RCC 7860 (cell line): ENCODE results near the gene COX6A2.

Source experiments
- DNase-seq: peaks from one replicate; pipeline ENCODE4 v3.0.0-alpha.2; 2015; ENCODE audit warnings: low spot score
- FAIRE-seq: peaks from 2 replicates; lab custom pipeline; 2012; peaks lifted over from hg19 to GRCh38; lab: Jason Lieb, UNC

Gene COX6A2

DNA sequence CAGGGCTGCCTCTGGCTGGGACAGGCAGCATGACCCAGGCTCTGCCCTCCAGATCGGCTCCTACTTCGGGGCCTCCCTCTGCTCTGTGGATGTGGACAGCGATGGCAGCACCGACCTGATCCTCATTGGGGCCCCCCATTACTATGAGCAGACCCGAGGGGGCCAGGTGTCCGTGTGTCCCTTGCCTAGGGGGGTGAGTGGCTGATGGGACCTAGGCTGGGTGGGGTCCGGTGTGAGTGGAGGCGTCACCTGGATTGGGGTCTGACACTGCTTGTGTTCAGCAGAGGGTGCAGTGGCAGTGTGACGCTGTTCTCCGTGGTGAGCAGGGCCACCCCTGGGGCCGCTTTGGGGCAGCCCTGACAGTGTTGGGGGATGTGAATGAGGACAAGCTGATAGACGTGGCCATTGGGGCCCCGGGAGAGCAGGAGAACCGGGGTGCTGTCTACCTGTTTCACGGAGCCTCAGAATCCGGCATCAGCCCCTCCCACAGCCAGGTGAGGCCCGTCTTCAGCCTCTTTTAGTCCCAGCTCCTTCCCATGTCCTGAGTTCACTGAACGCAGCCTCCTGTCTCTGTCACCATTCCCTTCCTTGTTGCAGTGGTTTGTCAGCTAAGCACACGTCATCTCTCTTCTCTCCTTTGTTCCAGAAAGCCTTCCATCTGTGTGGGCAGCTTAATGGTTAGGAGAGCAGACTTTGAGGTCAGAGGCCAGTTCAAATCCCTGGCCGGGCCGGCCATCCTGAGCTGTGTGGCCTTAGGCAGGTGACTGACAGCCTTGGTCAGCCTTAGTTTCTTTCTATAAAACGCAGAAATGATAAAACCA, 16.9 kb downstream of the COX6A2 start:
- FAIRE-seq (no peak), DNase-seq (no peak)

DNA sequence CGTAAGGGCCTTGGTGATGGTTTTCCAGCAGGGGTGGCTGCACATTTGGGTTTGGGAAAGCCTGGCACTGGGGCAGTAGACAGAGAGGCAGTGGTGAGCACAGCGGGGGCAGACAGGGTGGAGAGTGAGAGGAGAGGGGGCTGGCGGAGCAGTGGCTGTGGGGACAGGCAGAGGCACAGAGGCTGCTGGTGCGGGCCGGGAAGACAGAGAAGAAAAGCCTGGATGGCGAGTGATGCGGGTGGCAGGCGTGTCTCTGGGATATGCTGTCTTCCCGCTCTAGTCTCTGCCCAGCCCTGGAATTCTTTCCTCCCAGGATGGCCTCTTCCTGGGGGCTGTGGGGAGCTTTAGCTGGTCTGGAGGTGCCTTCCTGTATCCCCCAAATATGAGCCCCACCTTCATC, 18.1 kb downstream of the COX6A2 start:
- FAIRE-seq (no peak), DNase-seq (no peak)

DNA sequence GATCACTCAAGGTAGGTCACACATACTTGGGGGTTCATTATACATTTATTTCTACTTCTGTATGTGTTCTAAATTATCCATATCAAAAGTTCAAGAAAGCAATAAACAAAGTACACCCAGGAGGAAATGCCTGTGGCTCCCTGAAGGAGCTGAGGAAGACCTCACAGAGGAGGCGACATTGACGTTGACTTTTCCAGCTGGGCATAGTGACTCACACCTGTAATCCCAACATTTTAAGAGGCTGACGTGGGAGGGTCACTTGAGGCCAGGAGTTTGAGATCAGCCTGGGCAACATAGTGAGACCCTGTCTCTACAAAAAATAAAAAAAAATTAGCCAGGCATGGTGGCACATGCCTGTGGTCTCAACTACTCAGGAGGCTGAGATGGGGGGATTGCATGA, 18.7 kb downstream of the COX6A2 start:
- FAIRE-seq (no peak), DNase-seq (peak; percentile 44)

DNA sequence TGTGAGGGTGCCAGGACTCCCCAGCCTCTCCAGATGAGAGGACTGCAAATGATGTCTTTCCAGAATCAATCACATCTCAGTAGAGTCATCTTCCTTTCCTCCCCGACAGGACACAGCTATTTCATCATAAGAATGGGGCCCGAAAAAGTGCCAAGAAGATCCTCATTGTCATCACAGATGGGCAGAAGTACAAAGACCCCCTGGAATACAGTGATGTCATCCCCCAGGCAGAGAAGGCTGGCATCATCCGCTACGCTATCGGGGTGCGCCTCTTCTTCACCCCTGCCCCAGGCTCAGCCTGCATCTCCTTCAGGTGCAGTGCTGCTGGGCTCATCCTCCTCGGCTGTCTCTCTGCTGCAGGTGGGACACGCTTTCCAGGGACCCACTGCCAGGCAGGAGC, 20.8 kb downstream of the COX6A2 start:
- no peak for DNase-seq
- FAIRE-seq, result no peak

DNA sequence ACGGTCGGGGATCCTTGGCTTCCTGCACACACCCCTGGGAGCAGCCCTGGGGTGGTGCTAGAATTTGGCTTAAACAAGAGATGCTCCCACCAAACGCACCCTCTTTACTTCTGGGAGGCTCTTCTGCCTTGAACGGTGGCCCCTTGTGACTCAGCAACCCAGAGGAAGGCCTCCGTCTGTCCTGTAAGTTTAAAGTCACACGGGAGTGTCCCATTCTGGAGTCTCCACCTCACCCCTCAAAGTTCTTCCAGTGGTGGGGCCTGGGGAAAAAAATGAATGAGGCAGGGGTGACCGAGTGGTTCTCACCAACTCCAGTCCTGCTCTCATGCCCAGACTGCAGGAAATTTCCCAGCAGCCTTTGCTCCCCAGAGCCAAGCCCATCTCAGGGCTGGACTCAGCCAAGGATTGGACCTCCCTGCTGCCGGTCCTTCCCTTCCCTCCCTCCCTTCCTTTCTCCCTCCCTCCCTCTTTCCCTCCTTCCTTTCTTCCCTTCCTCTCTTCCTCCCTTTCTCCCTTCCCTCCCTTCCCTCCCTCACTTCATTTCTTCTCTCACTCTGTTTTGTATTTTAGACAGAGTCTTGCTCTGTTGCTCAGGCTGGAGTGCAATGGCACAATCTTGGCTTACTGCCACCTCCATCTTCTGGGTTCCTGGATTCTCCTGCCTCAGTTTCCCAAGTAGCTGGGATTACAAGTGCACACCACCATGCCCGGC, 23.7 kb downstream of the COX6A2 start:
- peak; percentile 61 for DNase-seq
- no peak for FAIRE-seq

DNA sequence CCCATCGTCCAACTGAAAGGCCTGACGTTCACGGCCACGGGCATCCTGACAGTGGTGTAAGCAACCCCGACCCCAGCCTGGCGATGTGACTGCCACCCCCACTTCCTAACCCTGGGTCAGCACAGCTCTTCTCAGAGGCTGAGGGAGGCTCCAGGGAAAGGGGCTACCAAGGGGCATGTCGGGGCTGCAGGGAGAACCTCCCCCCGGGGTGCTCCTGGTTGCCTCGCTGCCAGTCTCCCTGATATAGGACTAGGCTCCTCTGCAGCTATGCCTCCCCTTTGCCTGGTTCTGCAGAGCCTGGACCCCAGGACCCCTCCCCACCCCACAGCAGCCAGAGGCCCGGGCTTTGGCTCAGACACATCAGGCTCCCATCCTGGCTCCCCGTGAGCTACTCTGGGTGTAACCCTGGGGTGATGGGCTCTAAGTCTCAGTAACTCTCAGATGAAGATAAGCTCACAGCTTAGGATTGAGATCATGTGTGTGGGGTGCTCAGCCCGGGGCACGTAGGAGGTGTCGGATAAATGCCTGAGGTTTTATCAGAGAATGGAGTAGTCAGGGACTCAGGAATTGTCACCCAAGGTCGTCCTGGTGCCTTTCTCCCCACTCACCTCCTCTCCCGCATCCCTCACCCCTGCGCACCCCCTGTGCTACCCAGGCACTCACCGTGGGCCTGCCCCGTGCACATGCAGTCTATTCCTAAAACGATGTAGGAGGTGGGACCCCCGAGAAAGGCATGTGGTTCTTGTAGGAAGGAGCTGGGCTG, 24.4 kb downstream of the COX6A2 start:
- no peak for DNase-seq
- no peak for FAIRE-seq

DNA sequence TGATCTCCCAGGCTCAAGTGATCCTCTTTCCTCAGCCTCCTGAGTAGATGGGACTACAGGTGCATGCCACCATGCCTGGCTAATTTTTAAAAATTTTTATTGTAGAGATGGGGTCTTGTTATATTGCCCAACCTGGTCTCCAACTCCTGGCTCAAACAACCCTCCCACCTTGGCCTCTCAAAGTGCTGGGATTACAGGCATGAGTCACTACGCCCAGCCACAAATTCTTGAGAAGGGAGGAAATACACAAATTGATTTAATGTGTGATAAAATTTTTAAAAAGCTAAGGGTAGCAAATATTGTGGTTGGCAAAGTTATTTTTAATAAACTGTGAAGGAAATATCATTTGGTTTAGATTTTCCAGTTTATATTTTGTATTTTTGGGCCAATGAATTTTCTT, 25.5 kb downstream of the COX6A2 start:
- FAIRE-seq, result peak; percentile 10

DNA sequence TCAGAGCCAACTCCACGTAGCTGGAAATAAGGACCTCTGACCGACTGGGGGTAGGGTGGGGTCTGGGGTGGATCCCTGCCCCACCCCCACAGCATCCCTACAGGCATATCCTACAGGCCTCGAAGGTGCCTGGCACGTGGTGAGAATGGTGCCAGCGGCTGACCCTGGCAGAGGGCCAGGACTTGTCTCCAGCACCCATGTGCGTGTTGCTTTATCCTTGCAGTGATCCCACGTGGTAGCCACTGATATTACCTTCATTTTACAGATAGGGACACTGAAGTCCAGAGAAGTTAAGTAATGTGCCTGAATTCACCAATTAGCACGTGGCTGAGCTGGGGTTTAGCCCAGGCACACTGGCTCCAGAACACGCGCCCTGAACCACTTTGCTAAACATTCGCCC, 26.7 kb downstream of the COX6A2 start:
- FAIRE-seq (no peak), DNase-seq (no peak)

More for the DNA sequence above, 25.5 kb downstream of the COX6A2 start:
- DNase-seq, result no peak

DNA sequence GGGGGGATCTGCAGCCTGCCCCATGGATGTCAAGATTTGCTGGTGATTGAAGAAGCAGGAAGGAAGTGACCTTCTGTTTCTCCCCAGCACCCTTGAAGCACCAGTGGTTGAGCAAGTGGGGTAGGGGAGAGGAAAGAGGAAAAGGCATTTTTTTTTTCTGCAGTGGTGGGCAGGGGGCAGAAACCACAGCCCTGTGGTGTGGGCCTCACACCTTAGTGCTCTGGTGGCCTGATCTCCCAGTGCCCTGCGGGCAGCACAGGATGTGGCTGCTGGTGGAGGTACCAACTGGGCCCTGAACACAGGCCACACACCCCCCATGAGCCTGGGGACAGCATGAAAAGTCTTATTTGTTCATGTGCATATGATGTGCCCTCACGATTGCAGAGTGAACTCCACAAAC, 28.0 kb downstream of the COX6A2 start:
- no peak for DNase-seq
- no peak for FAIRE-seq

DNA sequence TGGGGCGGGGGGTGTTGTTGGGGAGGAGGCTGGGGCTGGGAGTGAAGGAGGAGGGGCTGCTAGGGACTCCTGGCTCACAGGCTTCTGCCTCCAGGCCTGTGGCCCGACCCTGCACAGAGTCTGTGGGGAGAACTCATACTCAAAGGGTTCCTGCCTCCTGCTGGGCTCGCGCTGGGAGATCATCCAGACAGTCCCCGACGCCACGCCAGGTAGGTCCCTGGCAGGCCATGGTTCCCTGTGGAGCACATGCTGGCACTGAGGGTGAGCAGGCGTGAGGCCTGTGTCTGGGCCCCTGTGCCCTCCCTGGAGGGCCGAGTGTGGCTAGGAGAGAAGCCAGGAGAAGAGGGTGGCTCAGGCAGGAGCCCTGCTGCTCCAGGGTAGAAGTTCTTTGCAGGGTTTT, 30.5 kb downstream of the COX6A2 start:
- DNase-seq, result no peak
- no peak for FAIRE-seq

DNA sequence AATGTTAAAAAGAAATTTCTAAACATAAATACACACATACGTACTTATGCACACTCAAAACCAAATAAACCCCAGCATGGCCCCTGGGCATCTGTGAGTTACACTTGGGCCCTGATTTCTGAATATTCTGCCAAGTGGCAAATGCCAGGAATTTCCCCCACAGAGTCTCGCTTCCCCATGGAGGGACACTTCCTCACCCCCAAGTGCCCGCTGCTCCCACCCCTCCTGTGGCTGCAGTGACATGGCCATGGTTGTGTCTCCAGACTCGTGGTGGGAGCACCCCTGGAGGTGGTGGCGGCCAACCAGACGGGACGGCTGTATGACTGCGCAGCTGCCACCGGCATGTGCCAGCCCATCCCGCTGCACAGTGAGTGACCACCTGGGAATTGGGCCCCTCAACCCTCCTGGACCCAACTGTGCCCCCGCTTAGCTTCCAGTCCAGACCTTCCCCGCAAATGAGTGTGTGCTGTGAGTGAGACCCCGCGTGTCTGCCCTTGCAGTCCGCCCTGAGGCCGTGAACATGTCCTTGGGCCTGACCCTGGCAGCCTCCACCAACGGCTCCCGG, 31.0 kb downstream of the COX6A2 start:
- DNase-seq (no peak), FAIRE-seq (no peak)

DNA sequence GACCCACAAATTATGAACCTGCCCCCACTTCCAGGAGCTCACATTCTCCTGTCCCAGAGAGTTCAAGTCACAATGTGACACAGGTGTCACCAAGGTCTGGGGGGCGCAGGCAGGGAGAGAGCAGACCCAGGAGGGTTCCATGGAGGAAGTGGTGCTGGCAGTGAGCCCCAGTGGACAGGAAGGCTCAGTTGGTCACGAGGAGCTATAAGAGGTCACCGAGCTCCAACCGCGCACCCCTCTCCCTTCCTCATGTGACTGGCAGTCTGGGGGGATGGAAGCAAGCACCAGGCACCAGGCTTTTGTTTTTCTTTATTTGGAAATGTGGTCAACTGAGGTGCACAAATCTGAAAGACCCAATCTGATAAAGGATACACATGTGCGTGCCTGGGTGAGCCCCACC, 32.5 kb downstream of the COX6A2 start:
- no peak for DNase-seq
- FAIRE-seq, result no peak

DNA sequence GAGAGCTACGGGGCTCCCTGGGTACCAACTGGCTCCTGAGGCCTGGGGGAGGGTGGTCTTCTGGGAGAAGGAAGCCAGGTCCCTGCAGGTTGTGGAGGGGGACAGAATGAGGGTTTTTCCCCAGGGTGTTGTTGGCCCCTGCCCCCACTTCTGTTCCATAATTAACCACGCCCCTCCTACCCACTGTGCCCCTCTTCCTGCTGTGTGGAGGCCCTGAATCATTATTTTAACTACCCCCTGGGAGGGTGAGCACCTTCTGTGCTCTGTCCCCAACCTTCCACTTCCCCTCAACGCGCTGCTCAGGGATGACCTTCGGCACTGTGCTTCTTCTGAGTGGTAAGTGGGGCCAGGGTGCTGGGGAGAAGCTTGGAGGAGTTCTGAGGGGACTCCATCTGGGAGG, 35.1 kb downstream of the COX6A2 start, which contains the start of gene ITGAD:
TSS of gene ITGAD (plus strand) at position 280 of the 400 bp plus-strand sequence. CDS start at position 306, 26 bp downstream.
- DNase-seq (no peak), FAIRE-seq (no peak)

DNA sequence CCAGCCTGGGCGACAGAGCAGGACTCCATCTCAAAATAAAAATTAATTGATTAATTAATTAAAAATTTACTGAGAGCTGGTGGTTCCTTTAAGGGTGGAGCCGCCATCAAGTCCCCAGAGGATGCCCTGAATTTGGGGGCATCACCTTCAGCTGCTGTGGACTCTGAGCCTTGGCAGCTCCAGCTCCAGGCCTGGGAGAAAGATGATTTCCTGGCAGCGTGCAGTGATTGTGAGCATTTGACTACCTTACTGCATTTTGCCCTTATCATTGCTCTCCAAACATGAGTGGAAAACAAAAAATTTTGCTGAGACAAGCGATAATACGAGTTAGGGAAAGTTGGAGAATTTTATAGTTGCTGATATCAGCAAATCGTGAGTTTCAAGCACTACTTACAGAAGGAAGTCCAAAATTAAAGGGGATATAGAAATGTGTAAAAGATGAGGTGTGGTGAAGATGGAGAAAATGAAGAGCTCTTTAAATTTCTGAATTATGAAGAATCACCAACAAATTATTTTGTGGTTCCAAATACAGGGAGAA, 37.6 kb downstream of the COX6A2 start:
- DNase-seq (no peak), FAIRE-seq (no peak)

DNA sequence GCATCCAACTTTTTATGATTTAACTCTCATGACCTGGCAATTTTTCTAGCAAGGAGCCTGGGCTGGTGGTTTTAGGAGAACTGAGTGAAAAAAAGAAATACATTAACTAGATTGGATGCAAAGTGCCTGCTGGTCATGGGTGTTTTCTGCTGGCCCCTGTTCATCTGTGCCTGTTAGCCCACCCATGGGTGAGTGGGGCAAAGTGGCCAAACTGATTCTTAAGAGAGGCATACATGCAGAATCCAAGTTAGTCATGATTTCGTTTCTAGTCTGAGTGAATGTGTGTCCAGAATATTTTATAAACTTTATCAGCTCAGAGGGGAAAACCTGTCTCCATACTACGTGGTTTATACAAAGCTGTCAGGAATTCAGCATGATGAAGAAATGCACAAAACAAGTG, 39.6 kb downstream of the COX6A2 start:
- FAIRE-seq, result no peak

DNA sequence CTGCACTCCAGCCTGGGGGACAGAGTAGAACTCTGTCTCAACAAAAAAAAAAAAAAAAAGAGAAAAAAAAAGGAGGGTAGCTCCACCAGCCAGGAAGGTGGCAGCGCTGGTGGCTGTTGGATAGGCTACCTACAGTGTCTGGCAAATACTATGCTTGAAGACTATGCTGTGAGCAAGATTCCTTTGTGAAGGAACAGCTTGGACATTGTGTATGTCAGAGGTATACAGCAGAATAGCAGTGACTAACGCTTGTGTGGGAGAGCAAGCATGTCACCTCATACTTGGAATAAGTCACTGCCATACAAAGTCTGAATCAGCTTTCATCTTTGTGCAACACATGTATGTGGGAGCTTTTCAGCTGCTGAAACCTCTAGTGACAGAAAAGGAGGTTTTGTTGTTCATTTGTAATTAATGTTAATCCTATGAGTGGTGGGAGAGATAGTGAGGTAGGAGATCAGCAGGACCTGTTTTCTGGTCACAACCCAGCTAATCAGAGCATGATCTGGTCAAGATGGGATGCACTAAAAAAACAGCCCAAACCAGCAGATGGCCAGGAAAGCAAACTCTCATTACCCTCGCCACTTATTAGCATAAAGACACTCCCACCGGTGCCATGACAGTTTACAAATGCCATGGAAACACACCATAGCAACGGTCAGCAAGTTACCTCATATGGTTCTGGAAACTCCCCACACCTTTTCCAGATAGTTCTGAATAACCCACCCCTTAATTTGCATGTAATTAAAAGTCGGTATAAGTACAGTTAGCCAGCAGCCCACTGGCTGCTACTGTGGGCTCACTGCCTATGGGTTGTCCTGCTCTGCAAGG, 41.8 kb downstream of the COX6A2 start:
- DNase-seq, result peak; percentile 74
- FAIRE-seq, result no peak

More for the DNA sequence above, 39.6 kb downstream of the COX6A2 start:
- no peak for DNase-seq

DNA sequence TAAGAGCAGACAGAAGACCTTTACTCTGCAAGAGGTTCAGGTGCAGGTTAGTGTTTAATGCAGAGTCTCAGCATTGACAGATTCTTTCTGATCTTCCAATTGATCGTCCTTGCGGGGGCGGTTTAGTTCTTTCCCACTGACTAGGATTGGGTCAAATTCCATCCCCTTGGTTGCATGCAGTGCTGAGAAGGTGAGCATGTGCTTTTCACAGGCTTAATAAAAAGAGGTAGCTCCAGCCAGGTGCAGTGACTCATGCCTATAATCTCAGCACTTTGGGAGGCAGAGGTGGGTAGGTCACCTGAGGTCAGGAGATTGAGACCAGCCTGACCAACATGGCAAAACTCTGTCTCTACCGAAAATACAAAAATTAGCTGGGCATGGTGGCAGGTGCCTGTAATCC, 42.5 kb downstream of the COX6A2 start:
- FAIRE-seq (no peak), DNase-seq (no peak)

DNA sequence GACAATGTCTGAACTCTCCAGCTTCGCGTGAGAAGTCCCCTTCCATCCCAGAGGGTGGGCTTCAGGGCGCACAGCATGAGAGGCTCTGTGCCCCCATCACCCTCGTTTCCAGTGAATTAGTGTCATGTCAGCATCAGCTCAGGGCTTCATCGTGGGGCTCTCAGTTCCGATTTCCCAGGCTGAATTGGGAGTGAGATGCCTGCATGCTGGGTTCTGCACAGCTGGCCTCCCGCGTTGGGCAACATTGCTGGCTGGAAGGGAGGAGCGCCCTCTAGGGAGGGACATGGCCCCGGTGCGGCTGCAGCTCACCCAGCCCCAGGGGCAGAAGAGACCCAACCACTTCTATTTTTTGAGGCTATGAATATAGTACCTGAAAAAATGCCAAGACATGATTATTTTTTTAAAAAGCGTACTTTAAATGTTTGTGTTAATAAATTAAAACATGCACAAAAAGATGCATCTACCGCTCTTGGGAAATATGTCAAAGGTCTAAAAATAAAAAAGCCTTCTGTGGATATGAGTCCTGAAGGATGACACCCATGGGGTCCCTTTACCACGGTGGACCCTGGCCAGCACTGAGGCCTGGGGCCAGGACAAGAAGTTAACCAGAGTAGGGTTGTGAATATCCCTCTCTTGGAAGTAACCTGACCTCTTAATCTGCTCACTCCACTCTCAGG, 45.5 kb downstream of the COX6A2 start:
- no peak for DNase-seq

DNA sequence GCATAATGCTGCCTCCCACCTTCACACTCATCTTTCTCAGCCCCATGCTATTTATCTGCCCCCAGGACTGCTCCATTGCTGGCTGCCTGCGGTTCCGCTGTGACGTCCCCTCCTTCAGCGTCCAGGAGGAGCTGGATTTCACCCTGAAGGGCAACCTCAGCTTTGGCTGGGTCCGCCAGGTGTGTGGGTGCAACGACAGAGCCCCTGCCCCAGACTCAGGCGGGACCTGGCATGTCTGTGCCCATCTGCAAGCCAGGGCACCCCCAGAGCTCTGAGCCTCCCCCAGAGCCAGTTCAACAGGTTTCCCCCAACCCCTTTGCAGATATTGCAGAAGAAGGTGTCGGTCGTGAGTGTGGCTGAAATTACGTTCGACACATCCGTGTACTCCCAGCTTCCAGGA, 48.0 kb downstream of the COX6A2 start:
- DNase-seq (no peak), FAIRE-seq (no peak)

More for the DNA sequence above, 45.5 kb downstream of the COX6A2 start:
- FAIRE-seq, result no peak
